Measurements from ENCODE around the gene HOXA13.

HOXA13 gene

GRCh38 chr7:27224983-27225934 lies 25.4 kb upstream of the HOXA13 start:
- H3K9ac ChIP-seq (ENCODE audit: low read depth, low read length) = no peak overlapping the region
- no peaks in the 10 kb centered on the region for H3K9me3 ChIP-seq (ENCODE audit: insufficient read depth, low read depth, low read length)
- peaks cover 7% of the 10 kb centered on the region; the same call in 1 of the 2 replicates for H3K4me1 ChIP-seq (ENCODE audit: insufficient read depth, low read length)
- no peaks in the 10 kb centered on the region for H3K36me3 ChIP-seq (ENCODE audit: insufficient read depth, low read depth, low read length)
- H3K27ac ChIP-seq (ENCODE audit: low read length) = no peak overlapping the region
- peak overlapping the region; percentile 47; the same call in 1 of the 2 replicates for H3K4me3 ChIP-seq (ENCODE audit: low read length)
- H3K27me3 ChIP-seq (ENCODE audit: insufficient read depth, low read length) = peaks cover 100% of the 10 kb centered on the region

- Histone ChIP-seq H3K36me3 (ENCODE audit: insufficient read depth, low read depth, low read length) (no peaks in the 10 kb centered on the region), H3K27me3 (ENCODE audit: insufficient read depth, low read length) (peaks cover 100% of the 10 kb centered on the region), H3K4me3 (ENCODE audit: low read length) (no peak overlapping the region), H3K27ac (ENCODE audit: low read length) (no peak overlapping the region), H3K9ac (ENCODE audit: low read depth, low read length) (no peak overlapping the region), H3K9me3 (ENCODE audit: insufficient read depth, low read depth, low read length) (no peaks in the 10 kb centered on the region), H3K4me1 (ENCODE audit: insufficient read depth, low read length) (peaks cover 7% of the 10 kb centered on the region; the same call in 1 of the 2 replicates)
Observed at GRCh38 chr7:27223941-27224575, 24.2 kb upstream of the HOXA13 start.

GRCh38 chr7:27221201-27221797 lies 21.4 kb upstream of the HOXA13 start:
- H3K4me1 ChIP-seq (ENCODE audit: insufficient read depth, low read length) = peaks cover 7% of the 10 kb centered on the region; the same call in 1 of the 2 replicates
- no peak overlapping the region for H3K27ac ChIP-seq (ENCODE audit: low read length)
- H3K27me3 ChIP-seq (ENCODE audit: insufficient read depth, low read length) = peaks cover 100% of the 10 kb centered on the region
- H3K9ac ChIP-seq (ENCODE audit: low read depth, low read length) = no peak overlapping the region
- H3K36me3 ChIP-seq (ENCODE audit: insufficient read depth, low read depth, low read length) = no peaks in the 10 kb centered on the region
- H3K4me3 ChIP-seq (ENCODE audit: low read length) = no peak overlapping the region
- H3K9me3 ChIP-seq (ENCODE audit: insufficient read depth, low read depth, low read length) = no peaks in the 10 kb centered on the region

GRCh38 chr7:27220440-27220955 lies 20.6 kb upstream of the HOXA13 start:
- no peaks in the 10 kb centered on the region for H3K9me3 ChIP-seq (ENCODE audit: insufficient read depth, low read depth, low read length)
- H3K4me3 ChIP-seq (ENCODE audit: low read length) = no peak overlapping the region; the same call in 1 of the 2 replicates
- peaks cover 7% of the 10 kb centered on the region; the same call in 1 of the 2 replicates for H3K4me1 ChIP-seq (ENCODE audit: insufficient read depth, low read length)
- peaks cover 100% of the 10 kb centered on the region for H3K27me3 ChIP-seq (ENCODE audit: insufficient read depth, low read length)
- no peaks in the 10 kb centered on the region for H3K36me3 ChIP-seq (ENCODE audit: insufficient read depth, low read depth, low read length)
- no peak overlapping the region for H3K9ac ChIP-seq (ENCODE audit: low read depth, low read length)
- H3K27ac ChIP-seq (ENCODE audit: low read length) = no peak overlapping the region

- Histone ChIP-seq H3K4me1 (ENCODE audit: insufficient read depth, low read length) (peaks cover 7% of the 10 kb centered on the region; the same call in 1 of the 2 replicates), H3K27me3 (ENCODE audit: insufficient read depth, low read length) (peaks cover 100% of the 10 kb centered on the region), H3K9me3 (ENCODE audit: insufficient read depth, low read depth, low read length) (no peaks in the 10 kb centered on the region), H3K4me3 (ENCODE audit: low read length) (no peak overlapping the region), H3K27ac (ENCODE audit: low read length) (no peak overlapping the region), H3K9ac (ENCODE audit: low read depth, low read length) (no peak overlapping the region), H3K36me3 (ENCODE audit: insufficient read depth, low read depth, low read length) (no peaks in the 10 kb centered on the region)
Observed at GRCh38 chr7:27219821-27220220, 19.9 kb upstream of the HOXA13 start.

- Histone ChIP-seq H3K36me3 (ENCODE audit: insufficient read depth, low read depth, low read length) (no peaks in the 10 kb centered on the region), H3K27me3 (ENCODE audit: insufficient read depth, low read length) (peaks cover 100% of the 10 kb centered on the region), H3K4me1 (ENCODE audit: insufficient read depth, low read length) (peaks cover 13% of the 10 kb centered on the region; the same call in 1 of the 2 replicates), H3K9ac (ENCODE audit: low read depth, low read length) (no peak overlapping the region), H3K4me3 (ENCODE audit: low read length) (no peak overlapping the region), H3K9me3 (ENCODE audit: insufficient read depth, low read depth, low read length) (no peaks in the 10 kb centered on the region), H3K27ac (ENCODE audit: low read length) (no peak overlapping the region)
Observed at GRCh38 chr7:27217951-27218350, 18.1 kb upstream of the HOXA13 start.

GRCh38 chr7:27215356-27215755 lies 15.5 kb upstream of the HOXA13 start:
- Histone ChIP-seq H3K4me1 (ENCODE audit: insufficient read depth, low read length) (peaks cover 9% of the 10 kb centered on the region; the same call in 1 of the 2 replicates), H3K36me3 (ENCODE audit: insufficient read depth, low read depth, low read length) (no peaks in the 10 kb centered on the region), H3K27me3 (ENCODE audit: insufficient read depth, low read length) (peaks cover 100% of the 10 kb centered on the region), H3K9me3 (ENCODE audit: insufficient read depth, low read depth, low read length) (peaks cover 5% of the 10 kb centered on the region; the same call in 1 of the 2 replicates), H3K9ac (ENCODE audit: low read depth, low read length) (no peak overlapping the region), H3K27ac (ENCODE audit: low read length) (no peak overlapping the region), H3K4me3 (ENCODE audit: low read length) (no peak overlapping the region)

- Histone ChIP-seq H3K9me3 (ENCODE audit: insufficient read depth, low read depth, low read length) (peaks cover 5% of the 10 kb centered on the region; the same call in 1 of the 2 replicates), H3K27me3 (ENCODE audit: insufficient read depth, low read length) (peaks cover 100% of the 10 kb centered on the region), H3K27ac (ENCODE audit: low read length) (no peak overlapping the region), H3K4me1 (ENCODE audit: insufficient read depth, low read length) (peaks cover 9% of the 10 kb centered on the region; the same call in 1 of the 2 replicates), H3K36me3 (ENCODE audit: insufficient read depth, low read depth, low read length) (no peaks in the 10 kb centered on the region), H3K9ac (ENCODE audit: low read depth, low read length) (no peak overlapping the region), H3K4me3 (ENCODE audit: low read length) (no peak overlapping the region)
Observed at GRCh38 chr7:27214239-27214950, 14.5 kb upstream of the HOXA13 start.

GRCh38 chr7:27213433-27214238 lies 13.7 kb upstream of the HOXA13 start:
- Histone ChIP-seq H3K27ac (ENCODE audit: low read length) (no peak overlapping the region), H3K4me1 (ENCODE audit: insufficient read depth, low read length) (peaks cover 9% of the 10 kb centered on the region; the same call in 1 of the 2 replicates), H3K27me3 (ENCODE audit: insufficient read depth, low read length) (peaks cover 100% of the 10 kb centered on the region), H3K9ac (ENCODE audit: low read depth, low read length) (no peak overlapping the region), H3K4me3 (ENCODE audit: low read length) (no peak overlapping the region), H3K36me3 (ENCODE audit: insufficient read depth, low read depth, low read length) (no peaks in the 10 kb centered on the region), H3K9me3 (ENCODE audit: insufficient read depth, low read depth, low read length) (peaks cover 5% of the 10 kb centered on the region; the same call in 1 of the 2 replicates)
